Measurements from ENCODE around the gene LRRTM1.
A peak's percentile ranks its signal among the peaks of the same experiment; 100 is the strongest.

LRRTM1 gene

GRCh38 chr2:80326214-80326613, 21.7 kb upstream of the LRRTM1 start:
- in situ Hi-C loops (cut with HindIII; ENCODE audit: low sequenced_read_pairs), result no loop called here
- no peak overlapping the region for H3K4me3 ChIP-seq (ENCODE audit: low read depth, low read length)
- peak; percentile 7 for TF ChIP-seq CTCF (IDR thresholded peaks at IDR 0.05; ENCODE audit: low read depth, low read length)
- peak; percentile 8 for DNase-seq (ENCODE audit: low read depth, low spot score)

GRCh38 chr2:80324525-80324924, 20.0 kb upstream of the LRRTM1 start:
- in situ Hi-C loops (cut with HindIII; ENCODE audit: low sequenced_read_pairs), result no loop called here
- no peak overlapping the region for H3K4me3 ChIP-seq (ENCODE audit: low read depth, low read length)

GRCh38 chr2:80323610-80324009, 19.1 kb upstream of the LRRTM1 start:
- no peak for DNase-seq (ENCODE audit: low read depth, low spot score)
- no peak for TF ChIP-seq CTCF (IDR thresholded peaks at IDR 0.05; ENCODE audit: low read depth, low read length)
- in situ Hi-C loops (cut with HindIII; ENCODE audit: low sequenced_read_pairs), result no loop called here

More at GRCh38 chr2:80324525-80324924, 20.0 kb upstream of the LRRTM1 start:
- TF ChIP-seq CTCF (IDR thresholded peaks at IDR 0.05; ENCODE audit: low read depth, low read length), result no peak
- DNase-seq (ENCODE audit: low read depth, low spot score), result no peak

GRCh38 chr2:80322958-80323357, 18.4 kb upstream of the LRRTM1 start:
- no peak overlapping the region for H3K4me3 ChIP-seq (ENCODE audit: low read depth, low read length)
- in situ Hi-C loops (cut with HindIII; ENCODE audit: low sequenced_read_pairs), result no loop called here
- TF ChIP-seq CTCF (IDR thresholded peaks at IDR 0.05; ENCODE audit: low read depth, low read length), result no peak

More at GRCh38 chr2:80323610-80324009, 19.1 kb upstream of the LRRTM1 start:
- H3K4me3 ChIP-seq (ENCODE audit: low read depth, low read length), result no peak overlapping the region

GRCh38 chr2:80322311-80322920, 17.9 kb upstream of the LRRTM1 start:
- no peak for TF ChIP-seq CTCF (IDR thresholded peaks at IDR 0.05; ENCODE audit: low read depth, low read length)
- DNase-seq (ENCODE audit: low read depth, low spot score), result no peak
- in situ Hi-C loops (cut with HindIII; ENCODE audit: low sequenced_read_pairs), result no loop called here
- no peak overlapping the region for H3K4me3 ChIP-seq (ENCODE audit: low read depth, low read length)

More at GRCh38 chr2:80322958-80323357, 18.4 kb upstream of the LRRTM1 start:
- no peak for DNase-seq (ENCODE audit: low read depth, low spot score)

- no peak for TF ChIP-seq CTCF (IDR thresholded peaks at IDR 0.05; ENCODE audit: low read depth, low read length)
- DNase-seq (ENCODE audit: low read depth, low spot score), result no peak
- no peak overlapping the region for H3K4me3 ChIP-seq (ENCODE audit: low read depth, low read length)
- in situ Hi-C loops (cut with HindIII; ENCODE audit: low sequenced_read_pairs), result no loop called here
Observed at GRCh38 chr2:80312282-80312839, 7.8 kb upstream of the LRRTM1 start.

Measured in astrocyte of the spinal cord (primary cell).